ENCODE measurements around the gene CCM2L.

DNA sequence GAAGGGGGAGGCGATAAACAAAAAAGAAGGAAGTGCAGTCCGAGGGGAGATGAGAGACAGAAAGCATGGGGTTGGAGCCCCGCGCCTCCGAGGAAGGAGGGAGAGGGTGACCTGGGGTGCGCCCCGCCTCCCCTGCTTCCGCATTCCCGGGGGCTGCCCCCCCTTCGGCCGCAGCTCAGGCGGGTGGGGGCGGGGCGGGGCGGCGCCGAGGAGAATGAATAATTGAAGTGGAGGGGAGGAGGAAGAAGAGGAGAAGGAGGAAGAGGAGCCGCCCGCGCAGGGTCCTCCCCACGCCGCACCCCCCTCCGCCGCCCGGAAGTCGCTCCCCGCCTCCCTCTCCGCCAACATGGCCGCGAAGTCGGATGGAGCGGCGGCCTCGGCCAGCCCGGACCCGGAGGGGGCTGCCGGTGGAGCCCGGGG, 42.4 kb upstream of the CCM2L start, which contains the start of gene XKR7:
- TF ChIP-seq POLR2A (IDR thresholded peaks at IDR 0.05; ENCODE audit: low read depth, low read length) (no peak), POLR2AphosphoS5 (IDR thresholded peaks at IDR 0.05; ENCODE audit: low read depth, low read length) (no peak), TAF1 (IDR thresholded peaks at IDR 0.05; ENCODE audit: borderline replicate concordance, low read depth, low read length) (no peak)
